OCI-LY1 (cell line): ENCODE data around the gene BFSP1.

Experiments used
- H2AFZ ChIP-seq: fragments of 200-600 bp; sonication (generic), shearing (Covaris generic); 2 replicates; pipeline ENCODE4 v1.6.0; 2014; ENCODE audit warnings: antibody characterized with exemption, mild to moderate bottlenecking, low read length
- H3F3A ChIP-seq: fragments of 200-600 bp; sonication (generic), shearing (Covaris generic); 2 replicates; pipeline ENCODE4 v1.6.0; 2014; ENCODE audit warnings: mild to moderate bottlenecking, antibody characterized with exemption, low read length, moderate library complexity; ENCODE audit not compliant: insufficient read depth
- H3K27ac ChIP-seq: fragments of 200-600 bp; sonication (generic); 2 replicates; pipeline ENCODE4 v1.5.1; 2014; ENCODE audit warnings: low read length, mixed run types, mild to moderate bottlenecking, low read depth; ENCODE audit not compliant: poor library complexity, severe bottlenecking
- H3K27me3 ChIP-seq: fragments of 200-600 bp; sonication (generic); 2 replicates; pipeline ENCODE4 v1.6.0; 2014; ENCODE audit warnings: antibody characterized with exemption, mild to moderate bottlenecking, low read length, moderate library complexity; ENCODE audit not compliant: insufficient read depth
- H3K36me3 ChIP-seq: fragments of 200-600 bp; sonication (generic); 2 replicates; pipeline ENCODE4 v1.6.1; 2014; ENCODE audit warnings: mild to moderate bottlenecking, antibody characterized with exemption, low read length, moderate library complexity, mixed read lengths; ENCODE audit not compliant: insufficient read depth
- H3K4me1 ChIP-seq: fragments of 200-600 bp; sonication (generic); 2 replicates; pipeline ENCODE4 v1.5.1; 2014; ENCODE audit warnings: mild to moderate bottlenecking, low read length, moderate library complexity; ENCODE audit not compliant: insufficient read depth, severe bottlenecking
- H3K4me2 ChIP-seq: fragments of 200-600 bp; sonication (generic), shearing (Covaris generic); 2 replicates; pipeline ENCODE4 v1.6.1; 2014; ENCODE audit warnings: low read length
- H3K4me3 ChIP-seq: fragments of 200-600 bp; sonication (generic); 2 replicates; pipeline ENCODE4 v1.5.1; 2014; ENCODE audit warnings: low read length, low read depth, mild to moderate bottlenecking, mixed read lengths; ENCODE audit not compliant: poor library complexity, severe bottlenecking
- H3K79me2 ChIP-seq: fragments of 200-600 bp; shearing (Covaris generic); 2 replicates; pipeline ENCODE4 v1.6.1; 2016; ENCODE audit warnings: mixed run types, low read length, mixed read lengths; ENCODE audit not compliant: insufficient read depth
- H3K9ac ChIP-seq: fragments of 200-600 bp; sonication (generic), shearing (Covaris generic); 2 replicates; pipeline ENCODE4 v1.6.1; 2014; ENCODE audit warnings: mild to moderate bottlenecking, low read length, mixed read lengths
- H3K9me2 ChIP-seq: fragments of 200-600 bp; sonication (generic), shearing (Covaris generic); 2 replicates; pipeline ENCODE4 v1.6.1; 2014; ENCODE audit warnings: low read depth, mild to moderate bottlenecking, low read length, mixed read lengths
- H3K9me3 ChIP-seq: fragments of 200-600 bp; shearing (Covaris generic); 2 replicates; pipeline ENCODE4 v1.6.1; 2014; ENCODE audit warnings: low read length, mixed read lengths
- H4K20me1 ChIP-seq: fragments of 200-600 bp; sonication (generic), shearing (Covaris generic); 2 replicates; pipeline ENCODE4 v1.6.0; 2016; ENCODE audit warnings: mild to moderate bottlenecking, low read length; ENCODE audit not compliant: insufficient read depth
- EZH2 ChIP-seq: fragments of 200-600 bp; sonication (generic), shearing (Covaris generic); IDR thresholded peaks from 2 replicates; pipeline ENCODE4 v1.8.0; 2017; ENCODE audit warnings: borderline replicate concordance, mixed run types, mild to moderate bottlenecking, antibody characterized with exemption, low read length, moderate library complexity, mixed read lengths
- TF ChIP-seq, protein P1 (sequence below): fragments of 200-600 bp; sonication (generic), shearing (Covaris generic); IDR thresholded peaks from 2 replicates; pipeline ENCODE4 v1.5.1; 2017; ENCODE audit warnings: mild to moderate bottlenecking, antibody characterized with exemption, low read length, moderate library complexity, mixed read lengths

The BFSP1 gene

DNA sequence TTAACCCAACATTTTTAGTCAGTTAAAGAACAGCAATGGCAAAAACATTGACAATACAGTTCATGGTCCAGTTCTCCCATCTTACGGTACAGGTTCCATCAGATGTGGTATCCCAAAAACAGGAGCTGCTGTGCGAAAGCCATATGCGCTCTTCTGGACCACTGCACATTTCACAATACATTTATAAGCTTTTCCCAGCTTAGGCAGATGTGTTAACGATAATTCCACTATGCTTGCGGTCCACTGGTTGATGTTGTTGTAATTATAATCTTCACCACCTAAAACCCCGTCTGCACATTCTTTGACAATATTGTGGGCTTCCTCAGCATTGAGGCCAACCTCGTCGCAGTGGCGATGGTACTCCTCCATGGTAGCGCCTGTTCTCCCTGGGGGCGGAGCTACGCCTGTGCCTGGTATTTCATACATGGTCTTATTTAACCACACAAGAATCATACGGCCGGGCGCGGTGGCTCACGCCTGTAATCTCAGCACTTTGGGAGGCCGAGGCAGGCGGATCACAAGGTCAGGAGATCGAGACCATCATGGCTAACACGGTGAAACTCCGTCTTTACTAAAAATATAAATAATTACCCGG, 52.0 kb downstream of the BFSP1 start:
- H3K9me3 ChIP-seq = no peaks in the 10 kb centered on the region
- H3K4me3 ChIP-seq = no peak overlapping the region
- H3F3A ChIP-seq = no peaks in the 10 kb centered on the region
- H3K4me2 ChIP-seq = no peak overlapping the region
- no peaks in the 10 kb centered on the region for H3K36me3 ChIP-seq
- H3K79me2 ChIP-seq = no peaks in the 10 kb centered on the region
- no peaks in the 10 kb centered on the region for H4K20me1 ChIP-seq
- no peak overlapping the region for H2AFZ ChIP-seq
- TF ChIP-seq, protein P1, sequence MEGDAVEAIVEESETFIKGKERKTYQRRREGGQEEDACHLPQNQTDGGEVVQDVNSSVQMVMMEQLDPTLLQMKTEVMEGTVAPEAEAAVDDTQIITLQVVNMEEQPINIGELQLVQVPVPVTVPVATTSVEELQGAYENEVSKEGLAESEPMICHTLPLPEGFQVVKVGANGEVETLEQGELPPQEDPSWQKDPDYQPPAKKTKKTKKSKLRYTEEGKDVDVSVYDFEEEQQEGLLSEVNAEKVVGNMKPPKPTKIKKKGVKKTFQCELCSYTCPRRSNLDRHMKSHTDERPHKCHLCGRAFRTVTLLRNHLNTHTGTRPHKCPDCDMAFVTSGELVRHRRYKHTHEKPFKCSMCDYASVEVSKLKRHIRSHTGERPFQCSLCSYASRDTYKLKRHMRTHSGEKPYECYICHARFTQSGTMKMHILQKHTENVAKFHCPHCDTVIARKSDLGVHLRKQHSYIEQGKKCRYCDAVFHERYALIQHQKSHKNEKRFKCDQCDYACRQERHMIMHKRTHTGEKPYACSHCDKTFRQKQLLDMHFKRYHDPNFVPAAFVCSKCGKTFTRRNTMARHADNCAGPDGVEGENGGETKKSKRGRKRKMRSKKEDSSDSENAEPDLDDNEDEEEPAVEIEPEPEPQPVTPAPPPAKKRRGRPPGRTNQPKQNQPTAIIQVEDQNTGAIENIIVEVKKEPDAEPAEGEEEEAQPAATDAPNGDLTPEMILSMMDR = no peak
- no peak for TF ChIP-seq EZH2
- peaks cover 2% of the 10 kb centered on the region; the same call in 1 of the 2 replicates for H3K27me3 ChIP-seq
- no peaks in the 10 kb centered on the region for H3K4me1 ChIP-seq
- no peak overlapping the region for H3K27ac ChIP-seq
- H3K9me2 ChIP-seq = no peaks in the 10 kb centered on the region
- no peak overlapping the region for H3K9ac ChIP-seq

DNA sequence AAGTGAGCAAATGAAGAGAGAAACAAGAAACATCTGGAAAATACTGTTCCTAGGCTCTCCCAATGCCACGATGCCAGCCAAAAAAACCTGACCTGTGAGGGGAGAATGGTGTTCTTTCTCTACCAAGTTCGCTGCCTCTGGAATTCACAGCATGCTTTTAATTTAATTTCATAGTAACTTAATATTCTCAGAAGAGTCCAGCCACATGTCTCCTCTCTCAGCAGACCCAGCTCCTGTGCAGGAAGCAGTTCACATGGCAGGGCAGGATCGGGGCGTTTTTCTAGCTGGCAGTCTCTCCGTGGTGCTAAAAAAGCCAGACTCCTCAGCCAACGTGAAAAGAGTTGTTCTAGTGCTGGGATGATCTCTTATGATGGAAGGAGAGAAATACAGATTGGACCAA, 57.5 kb downstream of the BFSP1 start:
- H3K4me3 ChIP-seq = no peak overlapping the region
- no peaks in the 10 kb centered on the region for H4K20me1 ChIP-seq
- H3K36me3 ChIP-seq = no peaks in the 10 kb centered on the region
- no peak overlapping the region for H3K27ac ChIP-seq
- H3K4me2 ChIP-seq = no peak overlapping the region
- H3K4me1 ChIP-seq = no peaks in the 10 kb centered on the region
- no peaks in the 10 kb centered on the region for H3K79me2 ChIP-seq
- no peaks in the 10 kb centered on the region for H3K9me2 ChIP-seq
- H3K9me3 ChIP-seq = no peaks in the 10 kb centered on the region
- no peak for TF ChIP-seq EZH2
- TF ChIP-seq, protein P1 = no peak
- H3K9ac ChIP-seq = no peak overlapping the region
- H2AFZ ChIP-seq = no peak overlapping the region
- H3F3A ChIP-seq = no peaks in the 10 kb centered on the region
- peaks cover 9% of the 10 kb centered on the region; the same call in 1 of the 2 replicates for H3K27me3 ChIP-seq

DNA sequence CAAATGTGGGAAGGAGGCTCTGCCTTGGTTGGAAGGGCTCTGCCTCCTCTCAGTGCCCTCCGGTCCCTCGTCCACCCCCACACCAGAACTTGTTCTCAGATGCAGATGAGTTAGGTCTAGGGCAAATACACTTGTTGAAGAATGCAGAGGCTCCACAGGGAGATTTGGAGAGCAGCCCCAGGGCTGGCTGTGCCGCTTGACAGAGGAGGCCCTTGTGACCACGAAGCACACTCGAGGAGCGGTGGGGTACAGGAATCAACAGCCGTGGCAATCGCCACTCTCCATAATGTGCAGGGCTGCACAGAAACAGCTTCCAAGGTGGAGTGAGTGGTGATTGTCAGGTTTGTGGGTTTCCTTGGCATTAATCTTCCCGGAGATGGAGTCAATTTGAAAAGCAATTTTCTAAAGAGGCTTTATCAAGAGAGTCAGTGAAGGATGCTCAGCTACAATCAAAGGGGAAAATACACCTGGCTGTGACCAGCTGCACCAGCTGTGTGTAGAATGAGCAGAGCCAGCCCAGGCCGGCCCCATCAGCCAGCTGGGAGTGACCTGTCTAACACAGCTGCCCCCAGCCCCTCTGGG, 59.5 kb downstream of the BFSP1 start:
- H3K4me2 ChIP-seq = no peak overlapping the region
- H3F3A ChIP-seq = no peaks in the 10 kb centered on the region
- H3K27me3 ChIP-seq = peaks cover 9% of the 10 kb centered on the region; the same call in 1 of the 2 replicates
- no peak overlapping the region for H2AFZ ChIP-seq
- no peaks in the 10 kb centered on the region for H3K79me2 ChIP-seq
- no peak overlapping the region for H3K9ac ChIP-seq
- H3K9me3 ChIP-seq = no peaks in the 10 kb centered on the region
- no peaks in the 10 kb centered on the region for H3K9me2 ChIP-seq
- H4K20me1 ChIP-seq = no peaks in the 10 kb centered on the region
- H3K27ac ChIP-seq = no peak overlapping the region
- TF ChIP-seq, protein P1 = no peak
- TF ChIP-seq EZH2 = no peak
- H3K4me3 ChIP-seq = no peak overlapping the region
- no peaks in the 10 kb centered on the region for H3K4me1 ChIP-seq
- H3K36me3 ChIP-seq = no peaks in the 10 kb centered on the region
